ENCODE results near the gene GUCY1B1.

DNA sequence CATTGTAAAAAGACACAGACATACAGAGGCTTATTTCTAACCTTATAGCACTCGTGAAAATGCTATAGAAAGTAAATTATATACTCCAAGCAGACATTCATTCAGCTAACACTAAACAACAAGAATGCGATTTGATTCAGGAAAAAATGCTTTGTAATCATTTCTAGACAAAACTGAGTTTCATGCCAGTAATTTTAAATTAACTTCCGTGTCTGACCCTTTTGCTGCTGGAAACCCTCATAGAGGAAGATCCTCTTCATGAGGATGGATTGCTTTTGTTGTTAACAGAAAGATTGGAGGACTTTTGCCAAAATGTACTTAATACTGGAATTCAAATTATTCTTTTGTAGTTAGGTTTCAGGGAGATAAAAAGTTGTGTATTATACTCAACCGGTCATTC lies 48.9 kb upstream of the GUCY1B1 start:
- TF ChIP-seq FOXA1 (IDR thresholded peaks at IDR 0.05) (no peak), ELF4 (IDR thresholded peaks at IDR 0.05) (no peak), TARDBP (IDR thresholded peaks at IDR 0.05) (no peak), SUZ12 (IDR thresholded peaks at IDR 0.05) (no peak), FOXM1 (IDR thresholded peaks at IDR 0.05; ENCODE audit: borderline replicate concordance) (no peak), BHLHE40 (IDR thresholded peaks at IDR 0.05; ENCODE audit: borderline replicate concordance) (no peak), ARNT (IDR thresholded peaks at IDR 0.05) (no peak), SP1 (IDR thresholded peaks at IDR 0.05) (no peak), LEF1 (IDR thresholded peaks at IDR 0.05; ENCODE audit: borderline replicate concordance) (no peak)

All from HEK293T (cell line).